WI38 (cell line): Measurements from ENCODE around the gene EPM2A.

ENCODE experiments used
- H3K4me3 ChIP-seq: 2 replicates; pipeline ENCODE4 v1.5.1; 2011; ENCODE audit warnings: low read depth, mild to moderate bottlenecking, control low read depth, low read length
- CTCF ChIP-seq: IDR thresholded peaks from 2 replicates; pipeline ENCODE4 v1.5.1; 2012; ENCODE audit warnings: low read depth, mild to moderate bottlenecking, control low read depth, low read length

The EPM2A gene

GRCh38 chr6:145721144-145721543 lies 14.2 kb downstream of the EPM2A start:
- TF ChIP-seq CTCF, result no peak

GRCh38 chr6:145715426-145715825 lies 19.9 kb downstream of the EPM2A start:
- no peak for TF ChIP-seq CTCF
- H3K4me3 ChIP-seq, result no peak overlapping the region

More at GRCh38 chr6:145721144-145721543, 14.2 kb downstream of the EPM2A start:
- H3K4me3 ChIP-seq, result no peak overlapping the region

- TF ChIP-seq CTCF, result no peak
- no peak overlapping the region for H3K4me3 ChIP-seq
These were observed 20.6 kb downstream of the EPM2A start for GRCh38 chr6:145714731-145715130.

GRCh38 chr6:145713773-145714172 lies 21.5 kb downstream of the EPM2A start:
- no peak for TF ChIP-seq CTCF
- no peak overlapping the region for H3K4me3 ChIP-seq

- TF ChIP-seq CTCF, result no peak
- H3K4me3 ChIP-seq, result no peak overlapping the region
These were observed 23.9 kb downstream of the EPM2A start for GRCh38 chr6:145711372-145711771.

- TF ChIP-seq CTCF, result no peak
- no peak overlapping the region for H3K4me3 ChIP-seq
These were observed 27.9 kb downstream of the EPM2A start for GRCh38 chr6:145707397-145707796.

GRCh38 chr6:145705561-145705960 lies 29.8 kb downstream of the EPM2A start:
- no peak for TF ChIP-seq CTCF
- H3K4me3 ChIP-seq, result no peak overlapping the region
